Activated naive CD8-positive, alpha-beta T cell treated with anti-CD3 and anti-CD28 coated beads, Interleukin-2, amount 50 U/mL, for 24 hours (primary cell): ENCODE results near the gene TULP4.
"Not testable (repeated sequence)": the region's sequence is repeated elsewhere in the genome, so short reads cannot be mapped to it uniquely, and the experiment has no call there.

Source experiments
- ATAC-seq: fragments of 150-1000 bp; cut with Tn5 transposase; one replicate; pipeline ENCODE4 v1.10.0; 2021
- DNase-seq: peaks from one replicate; pipeline ENCODE4 v3.0.0; 2021
- H3K27ac Mint-ChIP-seq: one replicate; pipeline ENCODE4 v1.8.0; 2021; ENCODE audit warnings: mild to moderate bottlenecking, mixed read lengths
- H3K27me3 Mint-ChIP-seq: one replicate; pipeline ENCODE4 v1.8.0; 2021; ENCODE audit warnings: mixed read lengths
- H3K36me3 Mint-ChIP-seq: one replicate; pipeline ENCODE4 v1.8.0; 2021; ENCODE audit warnings: low read depth, mixed read lengths
- H3K4me1 Mint-ChIP-seq: one replicate; pipeline ENCODE4 v1.8.0; 2021; ENCODE audit warnings: mixed read lengths
- H3K4me3 Mint-ChIP-seq: one replicate; pipeline ENCODE4 v1.8.0; 2021; ENCODE audit warnings: mild to moderate bottlenecking, moderate library complexity, mixed read lengths
- H3K9me3 Mint-ChIP-seq: one replicate; pipeline ENCODE4 v1.8.0; 2021; ENCODE audit warnings: mixed read lengths

The TULP4 gene

DNA sequence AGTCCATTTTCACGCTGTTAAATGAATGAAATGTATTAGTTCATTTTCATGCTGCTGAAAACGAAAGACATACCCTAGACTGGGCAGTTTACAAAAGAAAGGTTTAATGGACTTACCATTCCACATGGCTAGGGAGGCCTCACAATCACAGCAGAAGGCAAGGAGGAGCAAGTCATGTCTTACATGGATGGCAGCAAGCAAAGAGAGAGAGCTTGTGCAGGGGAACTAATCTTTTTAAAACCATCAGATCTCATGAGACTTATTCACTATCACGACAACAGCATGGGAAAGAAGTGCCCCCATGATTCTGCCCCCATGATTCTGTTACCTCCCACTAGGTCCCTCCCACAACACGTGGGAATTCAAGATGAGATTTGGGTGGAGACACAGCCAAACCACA is 79.7 kb downstream of the TULP4 start:
- not testable (repeated sequence) for DNase-seq, H3K27ac Mint-ChIP-seq, H3K27me3 Mint-ChIP-seq, H3K9me3 Mint-ChIP-seq, ATAC-seq, H3K4me3 Mint-ChIP-seq
- Mint-ChIP-seq H3K4me1 (peaks cover 17% of the 10 kb centered on the region), H3K36me3 (peaks cover 22% of the 10 kb centered on the region)

DNA sequence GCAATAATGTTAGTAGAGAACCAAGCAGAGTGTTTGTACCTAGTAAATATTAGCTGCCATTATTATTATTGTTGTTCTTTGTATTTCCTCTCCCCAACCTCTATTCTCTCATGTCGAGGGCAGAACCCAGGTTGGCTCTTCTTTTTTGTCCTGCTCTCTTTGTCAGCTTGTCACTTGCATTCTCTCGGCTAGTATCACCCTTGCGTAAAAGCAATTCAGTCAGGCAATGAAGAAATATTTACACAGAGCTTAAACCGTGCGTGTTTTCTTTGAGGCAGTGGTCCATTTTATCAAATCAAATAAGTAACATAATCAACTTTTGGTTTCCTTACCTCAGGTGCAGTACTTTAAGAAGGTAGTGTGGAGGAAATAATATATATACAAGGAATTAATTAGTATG is 83.9 kb downstream of the TULP4 start:
- DNase-seq (no peak), ATAC-seq (no peak)
- Mint-ChIP-seq H3K36me3 (peaks cover 20% of the 10 kb centered on the region), H3K27me3 (no peaks in the 10 kb centered on the region), H3K4me1 (peaks cover 14% of the 10 kb centered on the region), H3K4me3 (no peak overlapping the region), H3K9me3 (peaks cover 7% of the 10 kb centered on the region), H3K27ac (no peak overlapping the region)

DNA sequence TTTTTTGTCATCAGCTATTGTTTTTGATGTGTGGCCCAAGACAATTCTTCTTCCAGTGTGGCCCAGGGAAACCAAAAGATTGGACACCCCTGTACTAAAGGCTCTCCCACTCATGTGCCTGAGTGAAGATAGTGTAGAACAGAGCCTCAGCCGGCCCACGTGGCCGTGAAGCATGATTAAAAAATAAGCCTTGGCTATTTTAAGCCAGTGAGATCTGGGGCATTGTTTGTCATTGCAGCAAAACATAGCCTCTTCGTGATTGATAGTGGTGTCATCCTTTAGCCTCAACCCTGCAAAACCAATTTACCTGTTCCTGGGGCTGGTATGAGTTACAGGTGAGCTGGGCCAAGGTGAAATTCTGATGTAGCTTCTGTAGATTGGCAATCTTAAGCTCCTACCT is 85.3 kb downstream of the TULP4 start:
- ATAC-seq (no peak), DNase-seq (no peak)
- Mint-ChIP-seq H3K4me3 (no peak overlapping the region), H3K27ac (no peak overlapping the region), H3K4me1 (peaks cover 14% of the 10 kb centered on the region), H3K27me3 (no peaks in the 10 kb centered on the region), H3K36me3 (peaks cover 12% of the 10 kb centered on the region), H3K9me3 (peaks cover 7% of the 10 kb centered on the region)

DNA sequence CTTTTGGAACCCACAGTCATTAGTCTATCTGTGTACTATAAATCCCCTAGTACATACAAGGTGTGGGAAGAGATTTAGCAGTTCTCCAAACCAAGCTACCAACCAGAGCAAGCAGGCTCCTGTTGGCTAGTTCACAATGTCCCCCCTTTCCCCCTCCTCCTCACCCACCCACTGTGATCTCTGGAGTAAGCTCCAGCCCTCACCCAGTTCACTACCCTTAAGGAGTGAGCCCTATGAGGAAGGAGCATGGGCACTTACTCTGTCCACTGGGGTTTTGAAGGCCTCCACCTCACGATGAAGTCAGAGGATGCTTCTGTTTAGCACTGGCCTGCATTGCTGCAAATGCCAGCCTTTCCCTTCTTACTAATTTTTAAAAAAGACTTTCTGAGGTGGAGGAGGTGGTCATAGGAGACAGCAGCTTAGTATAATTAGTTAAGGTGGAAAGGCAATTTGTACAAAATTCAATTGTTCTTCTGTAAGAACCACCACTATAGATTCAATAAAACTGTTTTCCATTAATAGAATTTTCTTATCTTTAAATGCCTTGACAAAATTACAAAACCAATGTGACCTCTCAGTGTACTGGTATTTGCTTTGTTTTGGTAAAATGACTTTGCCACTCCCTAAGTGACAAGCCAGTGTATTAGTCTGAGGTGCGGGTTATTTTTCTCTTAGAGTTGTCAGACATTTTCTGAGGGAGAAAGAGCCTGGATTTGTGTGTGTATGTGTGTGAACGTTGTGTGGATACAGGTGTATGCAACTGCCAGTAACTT is 86.2 kb downstream of the TULP4 start:
- Mint-ChIP-seq H3K9me3 (peaks cover 7% of the 10 kb centered on the region), H3K4me3 (no peak overlapping the region), H3K4me1 (peaks cover 14% of the 10 kb centered on the region), H3K36me3 (peaks cover 6% of the 10 kb centered on the region), H3K27ac (no peak overlapping the region), H3K27me3 (no peaks in the 10 kb centered on the region)
- no peak for ATAC-seq
- DNase-seq, result no peak

DNA sequence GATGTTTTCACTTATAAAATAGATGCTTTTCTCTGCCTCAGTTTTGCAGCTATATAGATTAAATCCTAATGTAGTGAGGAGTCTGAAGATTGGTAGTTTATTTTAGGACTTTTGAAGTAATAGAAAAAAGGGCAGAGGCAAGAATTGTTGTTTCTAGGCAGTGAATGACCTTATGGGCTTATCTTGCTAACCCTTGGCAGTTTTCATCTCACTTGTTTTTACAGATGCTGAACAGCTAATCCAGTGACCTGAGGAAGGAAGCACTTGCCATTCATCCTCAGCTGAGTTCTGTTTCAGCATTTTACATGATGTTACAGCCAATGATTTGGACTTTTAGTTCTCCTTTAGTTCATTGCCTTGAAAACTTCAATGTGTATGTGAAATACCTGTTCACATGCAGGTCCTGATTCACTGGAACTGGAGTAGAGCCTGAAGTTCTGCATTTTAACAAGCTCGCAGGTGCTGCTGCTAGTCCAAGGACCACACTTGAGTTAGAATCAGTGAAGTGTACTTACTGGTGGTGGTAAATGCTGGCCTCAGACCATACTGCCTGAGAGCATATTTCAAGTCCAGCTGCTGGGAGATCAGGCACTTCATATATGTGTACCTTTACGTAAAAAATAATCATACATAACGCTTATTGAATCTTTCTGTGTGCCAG is 86.9 kb downstream of the TULP4 start:
- DNase-seq (no peak), ATAC-seq (no peak)
- Mint-ChIP-seq H3K4me3 (no peak overlapping the region), H3K27me3 (no peaks in the 10 kb centered on the region), H3K27ac (no peak overlapping the region), H3K36me3 (peaks cover under 1% of the 10 kb centered on the region), H3K4me1 (peaks cover 10% of the 10 kb centered on the region), H3K9me3 (peaks cover under 1% of the 10 kb centered on the region)

DNA sequence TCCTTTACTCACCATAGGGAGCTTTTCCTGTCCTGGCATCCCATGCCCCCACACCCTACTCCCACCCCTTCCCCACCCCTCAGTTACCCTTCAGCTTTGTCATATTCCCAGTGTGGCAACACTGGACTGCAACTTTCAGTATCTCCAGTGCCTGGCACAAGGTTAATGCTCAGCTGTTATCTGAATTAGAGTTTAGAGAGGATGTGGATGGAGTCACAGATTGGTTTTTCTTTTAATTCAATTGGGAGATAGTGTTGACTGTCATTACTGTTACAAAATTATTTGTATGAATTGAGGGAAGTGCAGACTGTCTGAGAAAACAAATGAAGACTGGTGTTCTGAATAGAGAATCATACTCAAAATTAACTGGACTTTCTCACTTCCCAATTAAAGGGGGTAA is 89.9 kb downstream of the TULP4 start:
- DNase-seq (no peak), ATAC-seq (no peak)
- H3K9me3 Mint-ChIP-seq, result no peaks in the 10 kb centered on the region
- no peaks in the 10 kb centered on the region for H3K4me1 Mint-ChIP-seq
- no peaks in the 10 kb centered on the region for H3K36me3 Mint-ChIP-seq
- H3K4me3 Mint-ChIP-seq, result no peak overlapping the region
- H3K27me3 Mint-ChIP-seq, result no peaks in the 10 kb centered on the region
- H3K27ac Mint-ChIP-seq, result no peak overlapping the region

DNA sequence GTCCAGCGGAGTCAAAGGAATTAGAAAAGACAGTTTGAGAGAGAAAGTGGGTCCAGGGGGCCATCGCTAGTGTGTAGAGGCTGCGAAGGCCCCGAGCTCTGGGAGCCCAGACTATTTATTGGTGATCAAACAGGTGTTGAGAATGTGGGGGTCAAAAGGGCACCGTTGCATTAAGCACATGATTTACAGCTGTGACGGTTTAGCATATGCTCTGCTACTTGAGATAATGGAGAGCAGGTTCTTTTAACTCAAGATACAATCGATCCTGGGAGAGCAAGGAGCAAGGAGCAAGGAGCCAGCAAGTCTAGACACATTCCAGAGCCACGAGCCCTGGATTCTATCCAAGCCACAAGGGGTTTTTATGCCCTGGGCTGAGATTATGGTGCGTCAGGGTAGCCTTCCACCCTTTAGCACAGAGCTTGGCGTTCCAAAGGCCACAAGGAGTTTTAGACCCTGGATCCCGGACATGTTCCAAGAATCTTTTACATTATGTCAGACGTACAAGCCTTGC is 93.1 kb downstream of the TULP4 start:
- DNase-seq, H3K4me1 Mint-ChIP-seq, H3K27me3 Mint-ChIP-seq, H3K36me3 Mint-ChIP-seq, ATAC-seq, H3K27ac Mint-ChIP-seq, H3K9me3 Mint-ChIP-seq, H3K4me3 Mint-ChIP-seq: not testable (repeated sequence)

DNA sequence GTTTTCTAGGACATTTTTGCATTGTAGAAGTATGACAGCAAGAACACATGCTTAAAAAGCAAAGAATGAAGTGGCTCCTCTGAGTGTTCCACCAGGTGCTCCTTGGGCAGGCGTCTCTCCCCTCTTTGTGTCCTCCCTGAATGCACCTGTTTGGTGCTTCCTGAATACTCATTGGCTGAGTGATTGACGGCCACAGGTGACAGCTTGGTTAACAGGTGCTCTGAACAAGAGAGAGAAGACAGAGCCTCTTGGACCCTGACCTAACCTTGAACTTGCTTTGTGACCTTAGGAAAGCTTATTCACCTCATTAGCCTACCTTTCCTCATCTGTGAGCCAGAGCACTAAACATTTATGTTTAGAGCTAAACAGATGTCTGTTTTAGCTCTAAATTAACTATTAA is 93.7 kb downstream of the TULP4 start:
- Mint-ChIP-seq H3K9me3 (no peaks in the 10 kb centered on the region), H3K27ac (no peak overlapping the region), H3K27me3 (no peaks in the 10 kb centered on the region), H3K4me3 (no peak overlapping the region), H3K4me1 (peaks cover 5% of the 10 kb centered on the region), H3K36me3 (no peaks in the 10 kb centered on the region)
- no peak for DNase-seq
- no peak for ATAC-seq

DNA sequence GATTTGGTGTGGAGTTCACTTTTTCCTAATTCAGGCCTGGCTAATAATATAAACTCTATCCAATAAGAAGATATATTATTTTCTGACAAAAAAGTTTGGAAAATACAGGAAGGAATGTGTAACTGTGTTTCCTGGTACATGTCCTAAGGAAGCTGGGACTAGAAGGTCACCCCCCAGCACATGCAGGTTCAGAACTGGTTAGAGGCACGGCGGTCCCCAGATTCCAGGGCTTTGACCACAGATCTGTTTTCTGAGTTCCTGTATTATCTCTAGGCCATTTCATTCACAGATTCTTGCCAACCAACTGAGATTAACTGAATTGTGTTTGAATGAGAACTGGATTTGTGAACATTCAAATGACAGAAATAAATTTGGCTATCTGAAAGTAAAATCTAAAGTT is 94.5 kb downstream of the TULP4 start:
- H3K27ac Mint-ChIP-seq, result no peak overlapping the region
- DNase-seq (no peak), ATAC-seq (no peak)
- no peaks in the 10 kb centered on the region for H3K36me3 Mint-ChIP-seq
- H3K27me3 Mint-ChIP-seq, result no peaks in the 10 kb centered on the region
- H3K4me1 Mint-ChIP-seq, result peaks cover 5% of the 10 kb centered on the region
- no peaks in the 10 kb centered on the region for H3K9me3 Mint-ChIP-seq
- no peak overlapping the region for H3K4me3 Mint-ChIP-seq

DNA sequence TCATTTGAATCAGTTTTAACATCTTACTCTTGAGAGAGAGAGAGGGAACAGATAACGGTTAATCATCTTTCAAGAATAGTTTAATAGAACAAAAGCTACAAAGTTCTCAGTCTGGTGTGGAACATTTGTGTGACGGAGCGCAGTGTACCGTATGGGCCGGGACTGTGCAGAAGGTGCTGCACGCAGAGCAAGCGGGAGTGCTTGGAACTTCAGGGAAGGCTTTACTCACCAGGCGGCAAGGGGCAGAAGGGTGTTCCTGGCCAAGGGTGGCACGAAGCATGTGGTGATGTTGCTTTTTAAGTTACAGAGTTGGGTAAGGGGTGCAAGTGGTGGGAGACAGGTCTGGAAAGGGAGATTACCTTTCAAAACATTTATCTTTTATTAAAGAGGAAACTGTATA is 95.7 kb downstream of the TULP4 start:
- Mint-ChIP-seq H3K4me3 (no peak overlapping the region), H3K36me3 (no peaks in the 10 kb centered on the region), H3K27ac (no peak overlapping the region), H3K27me3 (no peaks in the 10 kb centered on the region), H3K9me3 (no peaks in the 10 kb centered on the region), H3K4me1 (peaks cover 5% of the 10 kb centered on the region)
- no peak for ATAC-seq
- no peak for DNase-seq

DNA sequence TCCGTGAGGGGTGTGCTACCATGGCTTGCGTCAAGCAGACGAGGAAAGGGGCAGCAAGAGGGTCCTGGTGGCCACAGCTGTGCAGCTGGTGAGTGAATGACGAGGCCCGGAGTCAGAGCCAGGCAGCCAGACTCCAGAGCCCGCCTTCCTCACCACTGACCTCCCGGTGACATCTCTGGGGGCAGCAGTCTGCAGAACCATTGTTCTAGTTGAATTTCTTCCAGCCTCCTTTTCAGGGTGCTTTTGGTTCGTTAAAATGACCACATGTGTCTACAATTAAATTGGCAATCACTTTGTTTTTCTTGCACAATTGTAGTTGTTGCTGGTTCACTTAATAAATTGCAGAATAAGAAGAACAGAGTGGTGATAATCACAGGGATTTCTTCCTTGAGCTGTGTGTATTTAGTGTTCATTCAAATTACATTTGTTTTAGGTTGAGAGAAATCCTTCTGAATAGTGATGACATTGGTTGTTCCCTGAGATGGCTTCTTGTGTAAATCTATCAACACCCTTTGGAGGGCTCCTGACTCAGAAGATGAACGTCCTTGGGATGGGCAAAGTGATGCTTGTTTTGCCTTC is 96.4 kb downstream of the TULP4 start:
- Mint-ChIP-seq H3K36me3 (no peaks in the 10 kb centered on the region), H3K27me3 (no peaks in the 10 kb centered on the region), H3K27ac (no peak overlapping the region), H3K4me1 (peaks cover 5% of the 10 kb centered on the region), H3K4me3 (no peak overlapping the region), H3K9me3 (no peaks in the 10 kb centered on the region)
- ATAC-seq (no peak), DNase-seq (no peak)

DNA sequence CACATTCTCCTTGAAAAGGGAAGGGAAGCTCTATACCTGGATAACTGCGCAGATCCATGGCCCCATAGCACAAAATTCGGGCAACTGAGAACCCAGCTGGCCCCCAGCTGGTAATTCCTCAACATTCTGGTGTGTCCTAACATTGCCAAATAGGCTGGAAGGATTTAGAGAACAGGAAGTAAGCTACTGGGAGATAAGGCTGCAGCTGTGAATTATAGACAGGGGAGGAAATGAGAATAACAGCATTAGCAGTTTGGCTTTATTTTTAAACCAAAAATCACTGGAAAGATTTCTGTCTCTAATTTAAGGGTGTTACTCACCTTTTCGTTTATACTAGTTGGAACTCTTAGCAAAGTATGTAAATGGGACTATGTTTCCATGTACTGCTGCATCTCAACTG is 97.2 kb downstream of the TULP4 start:
- ATAC-seq (no peak), DNase-seq (no peak)
- H3K9me3 Mint-ChIP-seq, result no peaks in the 10 kb centered on the region
- H3K27ac Mint-ChIP-seq, result no peak overlapping the region
- H3K4me3 Mint-ChIP-seq, result no peak overlapping the region
- no peaks in the 10 kb centered on the region for H3K27me3 Mint-ChIP-seq
- peaks cover under 1% of the 10 kb centered on the region for H3K36me3 Mint-ChIP-seq
- peaks cover 5% of the 10 kb centered on the region for H3K4me1 Mint-ChIP-seq

DNA sequence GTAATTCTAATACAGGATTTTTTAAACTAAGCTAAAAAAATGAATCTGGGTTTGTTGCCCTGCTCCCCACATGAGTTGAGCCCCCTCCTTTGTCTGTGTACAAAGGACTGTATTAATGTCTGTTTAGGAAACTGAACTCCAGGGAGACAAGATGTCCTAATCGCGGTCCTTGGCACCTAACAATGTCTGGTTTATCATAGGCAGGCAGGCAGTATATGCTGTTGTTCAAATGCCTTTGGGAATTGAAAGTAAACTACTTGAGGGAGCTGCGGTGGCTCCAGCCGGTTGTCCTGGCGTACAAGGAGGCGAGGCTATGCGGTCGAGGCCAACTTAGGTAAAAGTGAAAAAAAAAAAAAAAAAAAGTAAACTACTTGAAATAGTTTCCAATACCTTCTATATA is 98.5 kb downstream of the TULP4 start:
- Mint-ChIP-seq H3K36me3 (peaks cover 7% of the 10 kb centered on the region), H3K4me3 (no peak overlapping the region), H3K27ac (no peak overlapping the region), H3K27me3 (no peaks in the 10 kb centered on the region), H3K4me1 (peaks cover 5% of the 10 kb centered on the region), H3K9me3 (no peaks in the 10 kb centered on the region)
- no peak for DNase-seq
- no peak for ATAC-seq

DNA sequence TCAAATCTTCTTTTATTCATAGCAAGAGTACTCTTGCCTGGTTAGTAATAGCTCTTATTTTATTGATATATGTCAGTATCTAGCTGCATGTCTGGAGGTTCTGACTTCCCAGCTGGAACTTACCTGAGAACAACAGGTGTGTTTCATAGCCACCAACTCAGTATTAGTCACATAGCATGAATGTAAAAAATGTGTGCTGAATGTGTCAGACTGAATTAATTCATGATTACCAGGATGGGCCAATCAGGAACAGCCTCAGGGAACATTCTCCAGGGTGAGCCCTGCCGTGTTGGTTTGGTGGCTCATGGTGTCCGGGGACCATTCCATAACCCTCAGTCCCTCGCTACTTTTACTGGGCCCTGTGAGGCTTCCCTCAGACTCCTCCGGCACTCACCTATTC is 99.7 kb downstream of the TULP4 start:
- Mint-ChIP-seq H3K9me3 (no peaks in the 10 kb centered on the region), H3K4me1 (peaks cover 5% of the 10 kb centered on the region), H3K4me3 (no peak overlapping the region), H3K36me3 (peaks cover 12% of the 10 kb centered on the region), H3K27me3 (no peaks in the 10 kb centered on the region), H3K27ac (no peak overlapping the region)
- DNase-seq, result no peak
- no peak for ATAC-seq

DNA sequence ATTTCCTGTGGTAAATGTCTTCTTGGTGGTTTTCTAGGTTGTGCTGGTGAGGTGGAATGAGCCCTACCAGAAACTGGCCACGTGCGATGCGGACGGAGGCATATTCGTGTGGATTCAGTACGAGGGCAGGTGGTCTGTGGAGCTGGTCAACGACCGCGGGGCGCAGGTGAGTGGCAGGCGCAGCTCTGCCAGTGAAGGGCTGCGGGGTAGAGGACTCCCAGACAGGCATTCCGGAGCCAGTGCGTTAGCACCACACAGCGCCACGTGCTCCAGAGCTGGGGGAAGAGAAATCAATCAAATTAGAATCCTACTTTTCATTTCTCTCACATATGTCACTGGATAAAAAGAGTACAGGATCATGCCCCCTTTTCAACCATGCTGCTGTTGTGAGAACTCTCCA is 100.8 kb downstream of the TULP4 start:
- Mint-ChIP-seq H3K4me1 (peaks cover 5% of the 10 kb centered on the region), H3K4me3 (no peak overlapping the region), H3K27me3 (no peaks in the 10 kb centered on the region), H3K36me3 (peaks cover 15% of the 10 kb centered on the region), H3K9me3 (no peaks in the 10 kb centered on the region), H3K27ac (no peak overlapping the region)
- DNase-seq (no peak), ATAC-seq (no peak)
